GM21717 (cell line): Measurements from ENCODE around the gene LATS2.

ENCODE experiments used
- ATAC-seq: cut with Tn5 transposase; IDR thresholded peaks from one replicate; pipeline ENCODE4 v1.9.1; 2021; ENCODE audit warnings: mild to moderate bottlenecking, moderate library complexity; ENCODE audit not compliant: unreplicated experiment

Gene LATS2

DNA sequence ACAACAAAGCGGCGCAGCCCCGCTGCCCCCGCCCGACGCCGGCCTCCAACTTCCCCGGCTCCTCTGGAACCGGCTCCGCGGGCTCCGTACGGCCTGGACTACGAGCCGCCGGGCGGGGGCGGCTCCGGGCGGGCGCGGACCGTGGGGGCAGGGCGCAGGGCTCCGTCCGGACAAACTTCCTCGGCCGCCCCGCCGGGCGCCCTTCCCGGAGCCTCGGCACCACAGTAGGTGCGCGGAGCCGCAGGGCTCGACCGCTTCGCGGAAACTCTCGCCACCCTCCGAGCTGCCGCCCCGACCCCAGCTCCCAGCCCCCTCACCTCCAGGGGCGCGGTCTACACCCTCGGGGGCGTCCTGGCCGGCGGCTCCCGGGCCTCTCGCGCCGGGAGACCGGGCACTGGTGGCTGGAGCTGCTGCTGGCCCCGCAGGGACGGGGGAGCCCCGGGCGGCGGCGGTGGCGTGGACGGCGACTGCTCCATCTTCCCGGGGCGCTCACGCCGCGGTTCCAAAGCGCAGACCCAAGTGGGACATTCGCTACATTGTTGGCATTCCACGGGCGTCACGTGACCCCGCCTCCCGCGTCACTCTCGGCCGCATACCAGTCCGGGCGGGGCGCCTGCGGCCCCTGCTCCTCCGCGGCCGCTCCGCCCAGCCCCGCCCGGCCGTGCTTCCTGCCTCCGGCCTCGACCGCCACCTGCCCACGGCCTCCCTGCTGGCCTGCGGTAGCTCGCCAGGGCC, at the start of gene LATS2:
TSS of gene LATS2 (minus strand) at position 558 of the 735 bp plus-strand sequence. CDS start 15,560 bp downstream, outside the sequence.
- ATAC-seq: peak; percentile 76

DNA sequence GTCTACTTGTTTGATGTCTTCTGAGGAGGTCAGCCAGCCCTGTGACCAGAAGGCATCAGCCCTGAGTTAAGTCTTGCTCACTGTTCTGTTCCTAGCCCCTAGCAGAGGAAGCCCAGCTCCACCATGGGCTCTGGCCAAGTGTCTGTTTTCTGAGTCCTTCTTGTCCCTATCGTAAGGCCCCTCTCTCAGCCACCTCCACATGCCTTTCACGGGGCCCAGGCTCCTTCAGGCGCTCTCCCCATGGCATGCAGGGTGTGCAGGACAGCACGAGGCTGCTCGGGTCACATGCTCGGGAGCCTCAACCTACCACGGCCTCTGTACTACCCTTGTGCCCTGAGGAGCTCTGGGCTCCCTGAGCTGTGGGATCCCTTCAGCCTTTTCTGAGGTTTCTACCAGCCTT, 47.8 kb upstream of the LATS2 start:
- no peak for ATAC-seq

- no peak for ATAC-seq
Measured at GRCh38 chr13:21106089-21106488, 44.7 kb upstream of the LATS2 start.

- ATAC-seq: no peak
Measured at GRCh38 chr13:21104199-21105019, 43.0 kb upstream of the LATS2 start.

DNA sequence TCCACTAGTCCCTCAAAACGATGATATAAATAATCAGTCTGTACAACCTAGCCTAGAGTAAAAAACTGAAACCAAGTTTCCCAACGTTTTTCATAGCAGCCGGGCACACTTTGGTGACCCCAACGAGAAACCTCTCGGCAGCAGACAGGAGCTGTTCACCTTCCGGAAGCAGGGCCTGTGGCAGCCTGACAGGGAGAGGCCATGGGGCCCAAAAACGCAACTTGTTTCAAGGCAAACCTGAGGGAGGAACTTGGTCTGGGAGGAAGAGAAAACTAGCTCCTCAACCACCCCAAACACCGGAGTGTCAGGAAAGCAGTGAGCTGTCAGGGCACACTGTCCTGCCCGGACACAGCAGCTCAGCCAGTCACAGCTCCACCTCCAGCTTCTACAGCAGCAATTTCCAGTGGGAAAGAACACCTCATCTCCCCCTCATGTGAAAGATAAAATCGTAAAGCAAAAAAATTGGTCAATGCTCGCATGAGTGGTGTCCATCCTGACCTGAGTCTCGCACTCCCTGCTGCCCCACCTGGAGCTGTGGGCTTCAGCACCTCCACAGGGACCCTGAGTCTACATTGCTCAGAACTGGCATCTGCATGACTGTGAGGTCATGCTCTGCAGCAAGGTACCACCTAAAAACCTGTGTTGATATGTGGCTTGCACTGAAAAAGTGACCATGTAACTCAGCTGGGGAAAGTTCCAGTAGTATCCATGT, 40.6 kb upstream of the LATS2 start:
- ATAC-seq: no peak

GRCh38 chr13:21100994-21101757, 39.8 kb upstream of the LATS2 start:
- no peak for ATAC-seq

DNA sequence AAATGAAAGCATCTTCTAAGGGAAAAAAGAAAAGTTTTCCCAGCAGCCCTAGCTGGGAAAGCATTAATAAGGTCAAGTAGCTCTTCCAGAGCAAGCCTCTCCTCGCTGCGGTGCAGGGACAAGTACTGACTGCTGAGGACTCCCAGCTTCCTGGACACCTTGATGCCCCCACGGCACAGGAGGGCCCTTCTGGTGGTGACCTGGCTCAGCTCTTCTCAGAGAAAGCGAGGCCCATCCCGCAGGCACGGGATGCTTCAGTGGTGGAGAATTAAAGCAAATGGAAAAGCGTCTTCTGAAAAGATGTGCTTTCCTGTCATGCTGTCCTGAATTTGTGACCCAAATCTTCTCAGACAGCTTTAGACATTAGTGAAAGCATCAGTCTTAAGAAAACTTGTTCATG, 38.8 kb upstream of the LATS2 start:
- no peak for ATAC-seq

DNA sequence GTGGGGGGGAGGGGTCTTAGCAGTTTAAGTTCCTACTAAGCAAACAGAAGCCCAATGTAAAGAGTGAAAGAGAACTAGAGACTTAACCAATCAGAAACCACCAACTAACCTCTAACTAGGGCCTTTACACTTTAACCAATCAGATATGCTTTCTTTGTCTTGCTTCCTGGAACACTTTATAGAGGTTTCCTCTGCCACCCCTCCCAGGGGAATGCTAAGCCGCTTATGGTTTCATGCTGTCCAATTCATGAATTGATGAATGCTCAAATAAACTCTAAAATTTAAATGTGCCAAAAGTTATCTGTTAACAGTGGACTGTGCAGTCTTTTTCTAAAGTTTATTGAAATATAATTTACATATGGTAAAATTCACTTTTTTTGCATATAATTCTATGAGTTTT, 33.9 kb upstream of the LATS2 start:
- ATAC-seq: no peak

DNA sequence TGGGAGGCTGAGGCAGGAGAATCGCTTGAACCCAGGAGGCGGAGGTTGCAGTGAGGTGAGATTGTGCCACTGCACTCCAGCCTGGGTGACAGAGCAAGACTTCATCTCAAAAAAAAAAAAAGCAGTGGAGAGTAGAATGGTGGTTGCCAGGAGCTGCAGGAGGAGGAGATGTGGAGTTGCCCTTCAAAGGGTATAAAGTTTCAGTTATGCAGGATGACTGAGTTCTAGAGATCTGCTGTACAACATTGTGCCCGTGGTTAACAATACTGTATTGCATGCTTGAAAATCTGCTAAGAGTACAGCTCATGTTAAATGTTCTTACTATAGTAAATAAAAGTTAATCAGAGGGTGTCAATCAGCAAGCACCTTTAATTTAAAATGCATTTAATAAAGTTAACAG, 28.4 kb upstream of the LATS2 start:
- ATAC-seq: no peak

DNA sequence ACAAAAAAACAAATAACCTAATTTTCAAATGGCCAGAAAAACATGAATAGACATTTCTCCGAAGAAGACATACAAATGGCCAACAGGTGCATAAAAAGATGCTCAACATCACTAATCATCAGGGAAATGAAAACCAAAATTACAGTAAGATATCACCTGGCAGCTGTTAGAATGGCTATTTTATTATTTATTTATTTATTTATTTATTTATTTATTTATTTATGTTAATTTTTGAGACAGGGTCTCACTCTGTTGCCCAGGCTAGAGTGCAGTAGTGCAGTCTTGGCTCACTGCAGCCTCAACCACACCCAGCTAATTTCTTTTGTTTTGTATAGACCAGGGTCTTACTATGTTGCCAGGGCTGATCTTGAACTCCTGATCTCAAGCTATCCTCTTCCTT, 27.1 kb upstream of the LATS2 start:
- ATAC-seq: no peak

DNA sequence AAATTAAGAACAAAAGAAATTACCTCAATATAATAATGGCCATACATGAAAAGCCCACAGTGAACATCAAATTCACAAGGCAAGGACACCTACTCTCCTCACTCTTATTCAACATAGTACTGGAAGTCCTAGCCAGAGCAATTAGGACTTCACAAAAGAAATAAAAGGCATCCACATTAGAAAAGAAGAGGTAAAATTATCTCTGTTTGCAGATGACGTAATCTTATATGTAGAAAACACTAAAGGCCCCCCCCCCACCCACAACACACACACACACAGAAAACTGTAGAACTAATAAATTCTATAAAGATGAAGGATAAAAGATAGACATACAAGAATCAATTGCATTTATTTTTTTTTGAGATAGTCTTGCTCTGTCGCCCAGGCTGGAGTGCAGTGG, 25.5 kb upstream of the LATS2 start:
- no peak for ATAC-seq

DNA sequence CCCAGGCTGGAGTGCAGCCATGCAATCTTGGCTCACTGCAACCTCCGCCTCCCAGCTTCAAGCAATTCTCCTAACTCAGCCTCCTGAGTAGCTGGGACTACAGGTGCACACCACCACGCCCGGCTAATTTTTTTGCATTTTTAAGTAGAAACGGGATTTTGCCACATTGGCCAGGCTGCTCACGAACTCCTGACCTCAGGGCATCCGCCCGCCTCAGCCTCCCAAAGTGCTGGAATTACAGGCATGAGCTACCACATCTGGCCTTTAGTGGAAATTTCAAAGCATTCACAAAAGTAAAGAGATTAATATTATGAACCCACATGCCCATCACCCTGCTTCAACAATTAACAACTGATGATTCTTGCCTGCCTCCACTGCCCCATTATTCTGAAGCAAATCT, 20.5 kb upstream of the LATS2 start:
- no peak for ATAC-seq

DNA sequence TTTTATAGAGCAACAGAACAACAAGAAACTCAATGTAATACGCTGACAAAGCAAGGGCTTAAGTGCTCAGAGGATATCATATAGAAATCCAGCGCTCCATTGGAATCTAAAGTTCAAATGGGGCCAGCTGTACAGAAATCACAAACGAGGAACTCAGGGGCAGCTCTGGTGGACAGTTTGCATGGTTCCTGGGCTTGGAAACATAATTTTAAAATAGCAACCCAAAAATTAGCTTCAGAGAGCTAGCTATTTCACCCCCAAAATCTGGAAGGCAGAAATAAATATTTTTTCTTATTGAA, 19.2 kb upstream of the LATS2 start:
- ATAC-seq: no peak

GRCh38 chr13:21079761-21080592, 18.6 kb upstream of the LATS2 start:
- no peak for ATAC-seq

DNA sequence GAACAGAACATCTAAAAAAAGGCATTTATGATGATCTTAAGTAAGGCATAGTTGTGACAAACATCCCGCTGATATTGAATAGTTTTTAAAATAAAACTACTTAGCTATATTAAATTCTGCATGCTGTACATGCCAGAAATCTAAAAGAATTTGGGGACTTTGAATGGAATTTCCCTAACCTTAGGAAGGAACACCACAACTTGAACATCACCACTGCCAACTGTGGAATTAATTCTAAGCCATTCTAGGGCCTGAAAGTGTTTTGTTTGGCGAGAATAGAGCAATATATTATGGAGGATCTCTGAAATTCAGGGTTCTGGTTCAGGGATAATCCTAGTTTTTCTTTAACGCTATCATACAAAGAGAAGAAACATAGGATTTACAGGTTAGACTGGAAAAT, 17.8 kb upstream of the LATS2 start:
- ATAC-seq: no peak

DNA sequence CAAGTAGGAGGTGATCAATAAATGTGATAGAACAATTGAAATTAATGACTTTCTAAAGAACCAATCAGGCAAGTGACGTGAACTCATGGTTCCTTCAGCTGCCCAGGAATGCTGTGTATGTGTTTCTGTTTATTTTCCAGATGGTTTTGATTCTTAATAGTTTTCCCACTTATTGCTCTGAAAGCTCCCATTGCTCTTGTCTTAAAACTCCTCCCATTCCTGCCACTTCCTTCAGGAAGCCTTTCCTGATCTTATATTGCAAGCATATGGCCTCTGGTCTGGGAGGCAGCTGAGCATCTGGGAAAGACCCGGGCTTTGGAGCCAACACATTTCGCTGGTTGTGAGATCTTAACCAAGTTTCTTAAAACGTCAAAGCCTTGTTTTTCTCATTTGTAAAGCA, 17.1 kb upstream of the LATS2 start:
- ATAC-seq: no peak

- no peak for ATAC-seq
Measured at GRCh38 chr13:21077788-21078353, 16.5 kb upstream of the LATS2 start.

GRCh38 chr13:21077076-21077787, 15.8 kb upstream of the LATS2 start:
- ATAC-seq: no peak

DNA sequence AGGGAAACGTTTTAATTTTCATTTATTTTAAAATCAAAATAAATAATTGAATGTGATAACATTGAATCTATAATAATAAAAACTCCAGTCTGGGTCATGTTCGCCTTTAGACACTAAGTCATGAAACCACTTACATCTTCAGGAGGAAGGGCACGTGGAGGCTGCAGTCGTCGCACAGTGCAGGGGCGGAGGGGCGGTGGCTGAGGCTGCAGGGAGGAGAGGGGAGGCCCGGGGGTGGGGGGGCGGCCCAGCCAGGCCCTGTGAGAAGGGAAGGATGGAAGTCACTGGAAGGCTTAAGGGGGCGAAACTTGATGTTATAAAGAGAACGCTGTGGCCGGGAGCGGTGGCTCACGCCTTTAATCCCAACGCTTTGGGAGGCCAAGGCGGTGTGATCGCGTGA, 14.9 kb upstream of the LATS2 start:
- no peak for ATAC-seq
